ENCODE measurements around the gene DCST2. TPM values are rescaled to one million over a fixed set of nuclear protein-coding genes. Genes with fewer than 3 reads are reported as not detected.

Gene DCST2
- total RNA-seq, 1 donor from 2014 or later: 0.20 TPM

DNA sequence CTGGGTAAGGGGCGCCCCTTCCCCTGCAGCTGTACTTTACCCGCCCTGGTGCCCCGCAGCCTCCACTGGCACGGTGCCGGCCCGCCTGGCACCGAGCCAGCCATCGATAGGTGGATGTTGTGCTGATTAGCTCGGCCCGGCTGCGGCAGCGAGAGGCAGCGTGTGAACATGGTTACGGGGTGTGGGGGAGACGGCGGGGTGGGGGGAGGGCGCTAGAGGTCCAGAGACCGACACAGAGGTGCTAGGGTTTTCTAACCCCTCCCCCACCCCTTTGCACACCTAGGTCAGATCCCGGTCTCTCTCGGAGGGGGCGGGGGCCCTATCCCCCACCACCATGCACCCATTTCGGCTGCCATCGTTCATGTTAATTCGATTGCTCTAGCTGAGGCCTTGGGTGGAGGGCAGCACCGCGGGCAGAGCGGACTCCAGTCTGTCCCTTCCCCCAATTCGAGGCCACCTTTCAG is 36.6 kb upstream of the DCST2 start:
- no peak for DNase-seq (ENCODE audit: low read depth in 2 of 2)

DNA sequence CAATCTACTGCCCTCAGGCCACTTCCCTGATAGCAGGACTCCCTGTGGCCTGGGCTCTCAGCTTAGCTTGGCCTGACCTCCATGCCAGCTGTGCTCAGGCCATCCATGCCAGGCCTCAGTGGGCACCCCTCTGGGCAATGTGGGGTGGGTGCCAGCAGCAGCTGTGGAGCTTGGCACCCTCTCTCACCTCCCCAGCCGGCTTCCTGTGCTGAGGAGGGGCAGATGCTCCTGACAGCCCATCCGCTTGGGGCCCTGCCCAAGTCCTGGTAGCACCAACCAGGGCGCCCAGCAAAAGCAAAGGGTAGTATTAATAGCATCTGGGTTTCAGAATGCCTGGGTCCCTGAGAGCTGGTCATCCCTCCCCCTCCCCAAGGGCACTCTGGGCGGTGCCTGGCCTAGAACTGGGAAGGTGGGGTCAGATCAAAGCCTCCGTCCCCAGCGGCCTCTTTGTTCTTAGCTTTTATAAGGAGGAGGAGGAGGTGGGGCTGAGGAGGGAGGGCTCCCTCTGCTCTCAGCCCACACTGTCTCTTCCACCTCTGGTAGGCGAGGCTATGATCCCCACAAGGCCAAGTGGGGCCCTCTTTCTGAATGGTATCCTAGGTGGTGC is 36.1 kb upstream of the DCST2 start:
- DNase-seq (ENCODE audit: low read depth in 2 of 2): no peak

DNA sequence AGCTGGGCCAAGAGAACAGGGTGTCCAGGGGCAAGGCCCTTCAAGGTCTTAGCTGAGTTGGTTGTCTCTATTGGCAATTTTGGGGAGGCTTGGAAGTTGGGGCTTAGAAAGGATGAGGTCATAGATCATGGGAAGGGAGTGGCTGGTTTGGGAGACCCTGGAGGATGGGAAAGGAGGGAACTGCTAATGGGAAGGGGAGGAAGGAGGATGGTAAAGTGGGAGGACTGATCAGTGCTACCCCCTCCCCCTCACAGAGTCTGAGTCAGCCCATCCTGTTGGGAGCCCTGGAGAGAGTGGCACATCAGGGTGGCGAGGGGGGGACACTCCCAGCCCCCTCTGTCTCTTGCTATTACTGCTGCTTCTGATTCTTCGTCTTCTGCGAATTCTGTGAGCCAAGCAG is 35.0 kb upstream of the DCST2 start:
- DNase-seq (ENCODE audit: low read depth in 2 of 2): no peak

DNA sequence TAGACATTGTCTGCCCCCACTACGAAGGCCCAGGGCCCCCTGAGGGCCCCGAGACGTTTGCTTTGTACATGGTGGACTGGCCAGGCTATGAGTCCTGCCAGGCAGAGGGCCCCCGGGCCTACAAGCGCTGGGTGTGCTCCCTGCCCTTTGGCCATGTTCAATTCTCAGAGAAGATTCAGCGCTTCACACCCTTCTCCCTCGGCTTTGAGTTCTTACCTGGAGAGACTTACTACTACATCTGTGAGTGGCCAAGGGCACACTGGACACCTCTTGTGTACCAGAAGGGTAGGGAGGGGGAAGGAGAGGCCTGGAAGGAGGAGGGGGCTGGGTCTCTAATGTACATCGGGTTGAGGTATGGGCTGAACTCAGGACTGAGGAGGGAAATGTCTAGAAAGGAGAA is 33.2 kb upstream of the DCST2 start:
- no peak for DNase-seq (ENCODE audit: low read depth in 2 of 2)

DNA sequence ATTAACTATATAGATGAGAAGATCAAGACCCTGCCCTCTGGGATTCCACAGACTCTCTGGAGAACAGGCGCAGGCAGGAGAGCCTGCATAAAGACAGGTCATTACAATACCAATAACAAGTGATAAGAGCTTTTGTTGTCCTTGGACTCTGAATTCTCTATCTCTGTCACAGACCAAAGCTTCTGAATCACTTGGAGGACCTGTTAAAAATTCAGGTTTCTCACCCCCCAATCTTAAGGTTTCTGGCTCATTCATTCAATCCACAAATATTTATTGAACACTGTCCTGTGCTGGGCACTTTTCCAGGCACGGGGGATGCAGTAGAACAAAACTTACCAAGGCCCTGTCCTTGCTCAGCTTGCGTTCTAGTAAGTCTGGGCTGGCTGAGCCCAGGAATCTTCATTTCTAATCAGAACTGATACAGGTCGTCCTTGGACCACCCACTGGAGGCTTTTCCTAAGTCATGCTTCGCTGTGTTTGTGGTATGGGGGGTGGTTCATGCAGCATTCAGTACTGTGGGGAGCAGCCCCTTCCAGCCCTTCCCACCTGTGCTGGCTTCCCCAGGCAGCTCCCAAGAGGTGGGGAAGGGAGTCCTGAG is 31.4 kb upstream of the DCST2 start:
- no peak for DNase-seq (ENCODE audit: low read depth in 2 of 2)

DNA sequence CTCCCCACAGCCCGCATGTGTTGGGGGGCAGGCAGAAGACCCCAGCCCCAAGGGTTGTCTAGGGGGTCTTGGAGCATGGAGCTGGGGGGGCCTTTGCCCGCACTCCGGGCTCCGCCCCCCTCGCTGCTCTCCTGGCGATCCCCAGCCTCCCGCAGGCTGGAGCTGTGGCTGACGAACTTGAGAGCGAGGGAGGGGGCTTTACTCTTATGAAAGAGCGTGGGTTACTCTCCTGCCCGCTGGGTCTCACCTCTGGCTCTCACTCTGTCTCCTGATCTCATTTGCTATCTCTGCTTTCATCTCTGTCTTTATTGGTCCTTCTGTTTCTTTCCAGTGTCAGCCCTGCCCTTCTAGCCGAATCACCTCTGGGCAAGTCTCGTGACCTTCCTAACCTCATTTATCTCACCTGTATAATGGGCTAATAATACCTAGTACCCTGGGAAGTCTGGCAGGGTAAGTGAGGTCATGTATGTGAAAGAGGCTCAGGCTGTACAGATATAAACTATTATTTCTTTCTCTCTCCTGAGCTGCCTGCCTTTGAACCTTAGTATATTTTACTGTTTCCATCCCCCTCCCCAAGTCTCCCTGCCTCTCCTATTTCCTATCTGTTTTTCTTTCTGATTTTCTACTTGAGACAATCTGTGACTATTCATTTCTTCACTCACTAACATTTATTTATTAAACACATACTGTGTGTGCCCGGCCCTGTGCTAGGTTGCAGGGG is 30.7 kb upstream of the DCST2 start:
- peak; percentile 43 to 58 for DNase-seq (ENCODE audit: low read depth in 2 of 2)

DNA sequence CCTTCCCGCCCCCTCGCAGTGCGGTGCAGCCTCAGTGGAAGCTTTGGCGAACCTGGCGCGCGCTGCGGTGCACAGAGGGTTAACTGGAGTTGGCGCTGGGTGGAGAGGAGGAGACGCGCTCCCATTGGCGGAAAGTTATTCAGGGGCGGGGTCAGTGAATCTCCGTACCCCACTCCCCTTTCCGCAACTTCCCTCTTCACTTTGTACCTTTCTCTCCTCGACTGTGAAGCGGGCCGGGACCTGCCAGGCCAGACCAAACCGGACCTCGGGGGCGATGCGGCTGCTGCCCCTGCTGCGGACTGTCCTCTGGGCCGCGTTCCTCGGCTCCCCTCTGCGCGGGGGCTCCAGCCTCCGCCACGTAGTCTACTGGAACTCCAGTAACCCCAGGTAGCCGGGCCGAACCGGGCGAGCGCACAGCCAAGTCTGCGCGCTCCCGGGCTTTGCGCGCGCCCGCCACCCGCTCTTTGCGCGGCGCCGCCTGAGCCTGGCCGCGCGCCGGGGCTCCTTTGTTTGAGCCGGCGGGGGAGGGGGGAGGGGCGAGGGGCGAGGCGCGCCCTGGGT is 30.0 kb upstream of the DCST2 start, which contains the start of gene EFNA4:
TSS of gene EFNA4 (plus strand) at position 191 of the 561 bp plus-strand sequence. CDS start at position 275, 84 bp downstream.
- peak; percentile 86 to 92 for DNase-seq (ENCODE audit: low read depth in 2 of 2)

DNA sequence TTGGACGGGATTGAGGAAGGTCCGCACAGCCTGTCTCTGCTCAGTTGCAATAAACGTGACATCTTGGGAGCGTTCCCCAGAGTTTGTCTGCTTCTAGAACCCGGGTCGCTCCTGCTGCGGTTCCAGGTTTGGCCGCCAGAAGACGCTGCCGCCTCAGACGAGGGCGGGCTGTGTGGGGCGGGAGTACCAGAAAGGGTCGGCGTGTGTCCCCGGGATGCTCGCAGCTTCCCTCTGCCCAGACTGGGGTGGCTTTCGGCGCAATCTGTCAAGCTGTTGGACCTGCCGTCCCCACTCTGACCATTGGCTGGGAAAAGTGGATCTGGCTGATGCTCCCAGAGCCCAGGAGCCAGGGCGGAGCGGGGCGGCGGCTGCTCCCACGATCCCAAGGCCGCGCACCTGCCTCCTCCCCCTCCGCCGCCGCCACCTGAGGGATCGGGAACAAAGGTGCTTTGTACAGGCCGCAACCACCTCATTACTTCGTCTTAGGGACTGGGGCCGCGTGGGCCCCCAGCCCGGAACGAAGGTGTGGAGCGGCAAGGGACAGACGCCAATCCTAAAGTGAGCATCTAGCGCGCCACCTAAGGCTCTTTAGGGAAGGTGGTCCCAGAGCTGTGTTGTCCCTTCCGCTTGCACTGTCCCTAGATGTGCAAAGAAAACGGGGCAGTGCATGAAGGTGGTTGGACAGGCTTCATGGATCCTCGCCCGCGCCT is 29.3 kb upstream of the DCST2 start:
- peak in 1 of 2 donors; percentile 32 for DNase-seq (ENCODE audit: low read depth in 2 of 2)

DNA sequence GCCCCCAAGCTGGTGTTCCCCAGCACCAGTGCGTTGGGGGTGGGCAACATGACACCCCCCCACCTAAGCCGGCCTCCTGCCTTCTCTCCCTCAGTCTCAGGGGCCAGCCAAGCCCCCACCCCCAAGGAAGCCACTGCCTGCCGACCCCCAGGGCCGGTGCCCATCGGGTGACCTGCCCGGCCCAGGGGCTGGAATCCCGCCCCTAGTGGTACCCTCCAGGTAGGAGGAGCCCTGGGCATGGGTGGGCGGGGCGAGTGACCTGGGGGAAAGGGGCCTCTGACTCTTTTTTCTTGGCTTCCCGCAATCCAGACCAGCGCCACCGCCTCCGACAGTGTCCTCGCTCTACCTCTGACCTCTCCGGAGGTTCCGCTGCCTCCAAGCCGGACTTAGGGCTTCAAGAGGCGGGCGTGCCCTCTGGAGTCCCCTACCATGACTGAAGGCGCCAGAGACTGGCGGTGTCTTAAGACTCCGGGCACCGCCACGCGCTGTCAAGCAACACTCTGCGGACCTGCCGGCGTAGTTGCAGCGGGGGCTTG is 28.6 kb upstream of the DCST2 start:
- no peak for DNase-seq (ENCODE audit: low read depth in 2 of 2)

DNA sequence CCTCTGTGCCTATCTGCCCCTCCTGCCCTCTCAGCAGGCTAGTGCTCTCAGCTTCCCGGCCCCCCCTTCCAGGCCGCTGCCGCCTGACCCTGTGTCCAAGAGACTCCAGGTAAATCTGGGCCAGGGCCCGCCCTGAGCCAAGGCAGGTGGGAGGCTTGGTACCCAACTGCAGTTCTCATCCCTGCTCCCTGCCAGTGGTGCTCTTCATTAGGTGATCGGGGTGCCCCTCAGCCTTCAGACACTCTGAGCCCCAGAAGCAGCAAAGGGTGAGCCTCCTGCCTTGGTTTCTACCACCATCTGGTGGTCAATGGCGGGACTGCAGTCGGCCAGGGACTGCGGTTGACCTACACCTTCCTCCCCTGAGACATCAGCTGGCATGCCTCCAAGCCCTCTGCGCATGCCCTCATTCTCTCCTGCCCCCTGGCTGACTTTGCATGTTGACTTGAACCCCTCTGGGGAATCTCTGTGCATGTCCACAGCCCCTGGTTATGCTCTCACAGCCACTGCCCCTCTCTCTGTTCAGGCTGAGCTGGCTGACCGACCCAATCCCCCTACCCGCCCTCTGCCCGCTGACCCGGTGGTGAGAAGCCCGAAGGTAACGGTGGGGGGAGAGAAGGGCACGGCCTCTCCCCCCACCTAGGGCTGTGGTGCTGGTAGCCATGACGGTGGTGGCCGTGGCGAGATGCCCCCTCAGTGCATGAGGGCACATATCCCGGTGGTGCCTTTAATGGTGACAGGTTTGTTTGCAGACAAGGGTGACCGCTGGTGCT is 28.0 kb upstream of the DCST2 start:
- DNase-seq (ENCODE audit: low read depth in 2 of 2): peak; percentile 81 to 86

DNA sequence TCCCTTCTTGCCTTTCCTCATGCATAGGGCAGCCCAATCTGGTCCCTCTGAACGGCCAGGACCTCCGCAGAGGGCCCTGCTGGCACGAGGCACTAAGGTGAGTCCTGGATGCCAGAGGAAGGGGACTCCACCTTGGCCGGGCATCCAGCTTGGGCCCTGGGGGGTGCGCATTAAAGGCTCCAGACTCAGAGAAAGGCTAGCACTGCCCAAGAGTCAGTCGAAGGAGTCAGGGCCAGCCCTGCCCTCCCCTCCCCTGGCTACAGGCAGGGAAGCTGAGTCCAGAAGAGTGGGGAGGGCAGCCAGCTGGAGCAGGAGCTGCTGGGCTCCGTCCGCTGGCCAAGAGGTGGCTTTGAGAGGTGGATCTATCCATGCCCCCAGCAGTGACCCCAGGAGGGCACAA is 27.2 kb upstream of the DCST2 start:
- DNase-seq (ENCODE audit: low read depth in 2 of 2): no peak

DNA sequence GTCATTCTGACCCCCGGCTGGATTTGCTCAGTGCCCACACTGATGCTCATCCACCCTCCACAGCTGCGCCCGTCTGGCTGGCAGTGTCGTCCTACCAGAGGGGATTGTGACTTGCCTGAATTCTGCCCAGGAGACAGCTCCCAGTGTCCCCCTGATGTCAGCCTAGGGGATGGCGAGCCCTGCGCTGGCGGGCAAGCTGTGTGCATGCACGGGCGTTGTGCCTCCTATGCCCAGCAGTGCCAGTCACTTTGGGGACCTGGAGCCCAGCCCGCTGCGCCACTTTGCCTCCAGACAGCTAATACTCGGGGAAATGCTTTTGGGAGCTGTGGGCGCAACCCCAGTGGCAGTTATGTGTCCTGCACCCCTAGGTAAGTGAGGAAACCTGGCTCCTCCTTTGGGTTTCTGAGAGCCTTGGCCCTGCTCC is 24.2 kb upstream of the DCST2 start:
- DNase-seq (ENCODE audit: low read depth in 2 of 2): no peak

DNA sequence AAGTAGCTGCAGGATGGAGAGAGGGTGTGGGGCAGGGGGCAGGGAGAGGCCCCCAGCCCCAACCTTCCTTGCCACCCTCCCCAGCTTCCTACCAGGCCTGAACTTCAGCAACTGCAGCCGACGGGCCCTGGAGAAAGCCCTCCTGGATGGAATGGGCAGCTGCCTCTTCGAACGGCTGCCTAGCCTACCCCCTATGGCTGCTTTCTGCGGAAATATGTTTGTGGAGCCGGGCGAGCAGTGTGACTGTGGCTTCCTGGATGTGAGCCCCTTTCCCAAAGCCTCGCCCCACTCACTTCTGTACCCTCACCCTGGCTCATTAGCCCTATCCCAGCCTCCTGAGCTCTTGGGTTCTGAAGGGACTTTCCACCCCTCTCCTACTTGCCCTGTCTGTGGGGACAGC is 23.5 kb upstream of the DCST2 start:
- no peak for DNase-seq (ENCODE audit: low read depth in 2 of 2)

DNA sequence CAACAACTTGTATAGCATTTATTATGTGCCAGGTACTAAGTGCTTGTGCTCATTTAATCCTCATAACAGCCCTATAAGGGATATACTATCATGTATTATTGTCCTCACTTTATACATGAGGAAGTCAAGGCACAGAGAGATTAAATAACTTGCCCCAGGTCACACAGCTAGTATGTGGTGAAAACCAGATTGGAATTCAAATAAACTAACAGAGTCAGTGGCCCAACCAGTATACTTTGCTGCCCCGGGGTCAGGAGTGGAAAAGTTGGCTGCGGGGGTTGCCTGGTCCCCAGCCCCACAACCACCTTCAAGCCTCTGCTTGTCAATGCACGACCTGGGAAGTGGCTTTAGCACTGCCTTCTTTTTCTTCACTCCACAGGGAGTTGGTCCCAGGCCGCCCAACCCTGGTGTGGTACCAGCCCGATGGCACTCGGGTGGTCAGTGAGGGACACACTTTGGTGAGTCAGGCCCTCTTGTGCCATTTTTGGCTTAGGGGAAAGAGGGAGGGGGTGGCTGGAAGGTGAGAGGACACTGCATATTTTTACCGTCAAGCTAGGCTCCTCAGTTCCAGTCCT is 20.0 kb upstream of the DCST2 start:
- DNase-seq (ENCODE audit: low read depth in 2 of 2): no peak

DNA sequence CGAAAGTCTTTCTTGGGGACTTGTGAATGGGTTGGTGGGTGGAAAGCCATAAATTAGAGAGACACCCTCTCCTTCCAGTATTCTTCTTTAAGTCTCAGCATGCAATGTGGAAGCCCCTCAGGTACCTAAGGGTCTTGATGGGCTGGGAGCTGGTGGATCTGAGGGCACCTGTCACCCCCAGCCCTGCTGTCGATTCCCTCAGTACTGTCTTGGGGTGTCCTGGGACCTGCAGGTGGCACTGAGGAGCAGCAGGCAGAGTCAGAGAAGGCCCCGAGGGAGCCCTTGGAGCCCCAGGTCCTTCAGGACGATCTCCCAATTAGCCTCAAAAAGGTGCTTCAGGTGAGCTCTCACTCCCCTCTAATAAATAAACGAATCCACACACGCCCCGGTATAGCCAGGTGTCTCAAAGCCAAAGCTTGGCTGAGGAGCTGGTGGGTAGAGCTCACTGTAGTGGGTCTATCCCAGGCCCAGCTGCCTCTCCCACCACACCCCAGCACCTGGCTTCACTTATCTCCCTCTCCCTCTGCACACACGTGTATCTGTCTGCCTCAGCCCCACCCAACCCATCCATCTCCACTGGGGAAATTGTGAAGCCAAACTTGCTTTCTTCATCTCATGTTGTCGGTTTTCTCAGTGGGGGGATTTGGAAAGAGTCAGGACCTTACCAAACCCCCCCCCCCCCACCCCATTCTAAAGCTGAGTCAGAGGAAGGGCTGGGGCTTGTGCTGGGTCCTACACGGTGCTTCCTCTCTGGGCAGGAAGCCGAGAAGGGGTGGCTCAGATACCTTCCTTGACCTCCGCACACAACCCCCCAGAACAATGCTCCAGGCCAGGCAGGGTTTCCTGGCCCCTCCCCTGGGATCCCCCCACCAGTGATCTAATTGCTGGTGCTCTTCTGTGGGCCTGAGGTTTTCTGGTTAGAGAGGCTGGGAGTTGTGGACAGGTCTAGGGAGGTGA is 19.1 kb upstream of the DCST2 start:
- peak; percentile 39 to 71 for DNase-seq (ENCODE audit: low read depth in 2 of 2)

DNA sequence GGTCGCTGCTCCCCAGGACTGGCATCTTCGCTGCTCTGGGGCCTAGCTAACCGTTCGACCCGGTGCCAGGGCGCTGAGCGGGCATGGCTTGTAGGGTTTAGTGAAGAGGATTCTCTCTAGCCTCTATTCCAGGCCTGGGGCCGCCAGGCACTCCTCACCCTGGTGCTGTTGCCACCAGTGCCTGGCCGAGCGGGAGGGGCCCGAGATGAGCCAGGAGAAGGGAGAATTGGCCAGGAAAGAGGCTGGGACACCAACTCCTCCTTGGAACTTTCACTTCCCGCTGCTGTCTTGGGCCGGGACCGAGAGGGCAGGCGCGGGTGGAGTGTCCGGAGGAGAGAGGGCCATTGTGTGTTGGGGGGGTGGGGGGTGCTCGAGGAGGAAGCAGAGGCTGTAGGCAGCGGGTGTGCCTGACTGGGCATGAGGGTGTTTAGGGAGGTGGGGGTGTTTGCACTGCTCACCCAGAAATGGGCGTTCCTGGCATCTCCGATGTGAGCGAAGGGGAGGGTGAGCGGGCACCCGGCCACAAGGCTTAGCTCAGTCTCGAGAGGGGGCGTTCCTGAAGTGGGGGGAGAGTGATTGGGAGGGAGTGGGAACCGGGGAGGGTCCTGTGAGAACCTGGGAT is 18.3 kb upstream of the DCST2 start:
- DNase-seq (ENCODE audit: low read depth in 2 of 2): peak; percentile 29 to 57

DNA sequence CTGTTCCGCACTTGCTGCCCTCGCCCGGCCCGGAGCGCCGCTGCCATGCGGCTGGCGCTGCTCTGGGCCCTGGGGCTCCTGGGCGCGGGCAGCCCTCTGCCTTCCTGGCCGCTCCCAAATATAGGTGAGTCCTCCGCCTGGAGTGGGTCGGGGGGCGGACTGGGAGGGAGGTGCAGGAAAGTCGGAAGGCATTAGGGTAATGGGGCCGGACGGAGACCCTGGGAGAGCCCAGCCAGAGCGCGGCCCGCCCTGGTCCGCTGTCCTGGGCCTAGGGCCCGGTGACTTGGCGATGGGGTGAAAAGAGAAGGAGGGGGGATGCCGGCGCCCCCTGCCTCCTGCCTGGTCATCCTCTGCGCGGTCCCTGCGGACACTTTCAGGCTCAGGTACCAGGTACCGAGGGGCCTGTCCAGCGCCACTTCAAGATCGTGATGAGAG is 17.8 kb upstream of the DCST2 start:
- no peak for DNase-seq (ENCODE audit: low read depth in 2 of 2)

DNA sequence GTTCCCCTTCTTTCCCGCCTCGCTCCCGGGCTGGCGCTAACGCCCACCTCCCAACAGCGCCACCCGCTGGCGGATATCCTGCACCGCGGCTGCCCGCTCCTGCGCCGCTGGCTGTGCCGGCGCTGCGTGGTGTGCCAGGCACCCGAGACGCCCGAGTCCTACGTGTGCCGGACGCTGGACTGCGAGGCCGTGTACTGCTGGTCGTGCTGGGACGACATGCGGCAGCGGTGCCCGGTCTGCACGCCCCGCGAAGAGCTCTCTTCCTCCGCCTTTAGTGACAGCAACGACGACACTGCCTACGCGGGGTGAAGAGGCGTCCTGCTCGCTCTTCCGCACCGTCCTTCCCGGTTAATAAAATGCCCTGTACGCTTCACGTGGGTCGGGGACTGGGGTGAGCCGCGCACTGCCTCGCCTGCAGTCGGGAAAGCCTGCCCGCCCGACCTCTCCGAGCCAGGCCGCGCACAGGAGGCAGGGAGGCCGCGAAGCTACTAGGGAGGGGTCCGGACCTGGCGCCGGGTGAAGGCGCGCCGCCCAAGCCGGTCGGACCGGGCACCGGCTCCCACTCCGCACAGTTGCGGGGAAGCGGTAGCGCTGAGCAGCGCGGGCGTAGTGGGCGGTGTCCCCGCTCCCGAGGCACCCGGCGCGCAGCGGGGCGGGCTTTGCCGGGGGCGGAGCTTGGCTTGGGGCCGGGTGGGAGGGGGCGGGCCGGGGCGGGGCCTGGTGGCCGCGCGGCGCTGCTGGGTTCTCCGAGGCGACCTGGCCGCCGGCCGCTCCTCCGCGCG is 17.2 kb upstream of the DCST2 start, which contains the start of gene ADAM15:
TSS of gene ADAM15 (plus strand) at position 757 of the 782 bp plus-strand sequence. CDS start 71 bp downstream, outside the sequence.
- peak; percentile 79 to 87 for DNase-seq (ENCODE audit: low read depth in 2 of 2)
